HG03521 (cell line): Measurements from ENCODE around the gene FAM221A.
"Not testable (repeated sequence)": the region's sequence is repeated elsewhere in the genome, so short reads cannot be mapped to it uniquely, and the experiment has no call there.

Experiments
- ATAC-seq: cut with Tn5 transposase; IDR thresholded peaks from one replicate; pipeline ENCODE4 v1.9.1; 2021; ENCODE audit warnings: mild to moderate bottlenecking, moderate library complexity; ENCODE audit not compliant: unreplicated experiment

The FAM221A gene

DNA sequence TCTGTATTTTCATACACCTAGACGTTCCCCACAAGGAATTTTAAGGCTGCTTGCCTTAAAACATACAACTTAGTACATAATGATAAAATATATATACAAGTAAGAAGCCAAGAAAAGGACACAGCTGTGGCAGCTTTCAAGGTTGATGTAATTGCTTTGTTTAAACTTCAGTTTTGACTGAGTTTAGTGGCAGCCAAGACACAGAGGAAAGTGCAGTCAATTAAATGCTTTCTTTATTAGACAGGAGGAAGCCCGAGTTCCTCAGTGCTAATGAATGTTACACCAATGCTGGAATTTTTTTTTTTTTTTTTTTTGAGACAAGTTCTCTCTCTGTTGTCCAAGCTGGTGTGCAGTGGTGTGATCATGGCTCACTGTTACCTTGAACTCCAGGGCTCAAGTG is 18.8 kb downstream of the FAM221A start:
- ATAC-seq, result no peak

DNA sequence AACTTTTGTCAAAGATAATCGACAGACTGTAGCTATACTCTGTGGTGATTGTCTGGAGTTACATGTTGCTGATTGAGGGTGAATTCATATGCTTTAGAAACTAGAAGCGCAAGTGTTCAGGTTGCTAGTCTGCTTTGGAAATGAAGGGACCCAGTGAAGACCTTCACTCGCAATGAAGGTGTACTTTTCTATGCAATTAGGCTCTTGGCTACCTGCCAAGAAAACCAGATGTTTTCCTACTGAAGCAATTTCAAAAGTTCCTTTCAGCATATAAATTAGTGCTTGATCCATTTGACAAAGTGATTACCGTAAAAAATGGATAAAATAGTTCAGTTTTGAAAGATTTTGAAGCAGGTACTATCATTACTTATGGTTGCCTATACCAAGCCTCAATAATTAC is 20.0 kb downstream of the FAM221A start:
- no peak for ATAC-seq

DNA sequence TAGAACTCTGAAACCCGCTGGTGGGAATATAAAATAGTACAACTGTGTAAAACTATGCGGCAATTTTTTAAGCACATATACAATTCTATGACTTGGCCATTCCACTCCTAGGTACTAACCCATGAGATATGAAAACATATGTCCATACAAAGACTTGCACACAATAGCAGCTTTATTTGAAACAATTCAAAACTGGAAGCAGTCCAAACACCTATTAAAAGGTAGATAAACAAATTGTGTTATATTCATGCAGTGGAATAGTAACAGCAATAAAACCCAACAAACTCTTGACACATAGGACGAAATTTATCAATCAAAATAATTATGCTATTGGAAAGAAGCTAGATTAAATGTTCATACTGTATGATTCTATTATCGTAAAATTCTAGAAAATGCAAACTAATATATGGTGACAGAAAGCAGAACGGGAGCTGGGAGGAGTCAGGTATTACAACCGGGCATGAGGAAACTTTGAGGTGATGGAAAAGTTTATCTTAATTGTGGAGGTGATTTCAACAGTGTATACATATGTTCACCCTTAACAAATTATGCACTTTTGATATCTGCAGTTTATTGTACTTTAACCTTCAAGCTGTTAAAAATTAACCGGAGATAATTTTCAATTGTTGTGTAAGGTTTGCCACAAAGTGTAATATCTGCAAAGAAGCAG is 29.2 kb downstream of the FAM221A start:
- ATAC-seq, result no peak

DNA sequence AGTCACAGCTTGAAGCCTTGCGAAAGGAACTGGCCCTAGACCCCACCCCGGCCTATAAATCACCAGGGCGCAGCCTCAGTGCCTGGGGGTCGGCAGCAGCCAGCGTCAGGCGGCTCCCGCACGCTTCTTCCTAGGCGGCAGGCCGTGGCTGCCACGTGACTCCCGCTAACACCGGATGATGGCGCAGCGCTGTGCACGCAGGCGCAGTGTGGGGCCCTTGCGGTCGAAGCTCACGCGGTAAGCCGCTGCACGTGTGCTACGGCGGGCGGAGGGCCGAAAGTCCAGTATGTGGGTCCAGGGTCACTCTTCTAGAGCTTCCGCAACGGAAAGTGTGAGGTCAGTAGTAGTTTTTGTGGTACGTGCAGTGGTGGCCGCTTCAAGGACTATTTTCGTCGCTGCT is 30.0 kb downstream of the FAM221A start, which contains the start of gene STK31:
TSS of gene STK31 (plus strand) at position 220 of the 400 bp plus-strand sequence. CDS start at position 287, 67 bp downstream.
- ATAC-seq, result no peak

DNA sequence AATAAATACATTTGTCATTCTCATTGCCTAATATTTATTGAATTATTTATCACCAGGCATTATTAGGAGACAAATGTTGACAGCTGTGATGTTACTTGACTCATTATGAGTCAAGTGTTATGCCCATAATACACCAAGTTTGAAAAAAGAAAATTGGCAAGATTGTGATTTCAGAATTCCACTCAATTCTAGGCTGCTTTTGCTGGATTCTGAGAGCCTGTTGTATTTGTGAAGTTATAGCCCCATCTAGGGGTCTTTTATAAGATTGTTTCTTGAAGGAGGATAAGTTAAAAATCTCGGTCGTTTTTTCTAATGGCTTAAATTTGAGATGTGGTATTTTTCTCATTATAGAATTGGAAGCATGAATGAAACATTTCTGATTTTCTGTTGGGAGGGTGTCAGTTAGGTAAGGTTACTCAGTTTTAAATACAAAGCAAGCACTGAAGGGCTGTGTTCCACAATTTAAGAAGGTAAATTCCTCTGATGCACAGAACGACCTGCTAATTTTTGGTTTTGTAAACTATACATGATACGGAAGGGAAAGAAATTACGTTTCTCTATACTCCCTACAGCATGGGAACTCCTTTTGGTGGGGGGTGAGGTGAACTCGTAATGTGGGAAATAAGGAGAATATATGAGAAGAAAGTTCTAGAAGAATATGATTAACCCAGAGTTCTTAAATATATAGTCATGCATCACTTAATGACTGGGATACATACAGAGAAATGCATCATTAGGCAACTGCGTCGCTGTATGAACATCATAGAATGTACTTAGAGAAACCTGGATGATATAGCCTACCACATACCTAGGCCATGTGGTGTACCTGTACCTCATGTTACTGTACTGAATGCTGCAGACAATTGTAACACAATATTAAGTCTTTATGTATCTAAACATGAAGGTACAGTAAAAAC is 32.6 kb downstream of the FAM221A start:
- no peak for ATAC-seq

DNA sequence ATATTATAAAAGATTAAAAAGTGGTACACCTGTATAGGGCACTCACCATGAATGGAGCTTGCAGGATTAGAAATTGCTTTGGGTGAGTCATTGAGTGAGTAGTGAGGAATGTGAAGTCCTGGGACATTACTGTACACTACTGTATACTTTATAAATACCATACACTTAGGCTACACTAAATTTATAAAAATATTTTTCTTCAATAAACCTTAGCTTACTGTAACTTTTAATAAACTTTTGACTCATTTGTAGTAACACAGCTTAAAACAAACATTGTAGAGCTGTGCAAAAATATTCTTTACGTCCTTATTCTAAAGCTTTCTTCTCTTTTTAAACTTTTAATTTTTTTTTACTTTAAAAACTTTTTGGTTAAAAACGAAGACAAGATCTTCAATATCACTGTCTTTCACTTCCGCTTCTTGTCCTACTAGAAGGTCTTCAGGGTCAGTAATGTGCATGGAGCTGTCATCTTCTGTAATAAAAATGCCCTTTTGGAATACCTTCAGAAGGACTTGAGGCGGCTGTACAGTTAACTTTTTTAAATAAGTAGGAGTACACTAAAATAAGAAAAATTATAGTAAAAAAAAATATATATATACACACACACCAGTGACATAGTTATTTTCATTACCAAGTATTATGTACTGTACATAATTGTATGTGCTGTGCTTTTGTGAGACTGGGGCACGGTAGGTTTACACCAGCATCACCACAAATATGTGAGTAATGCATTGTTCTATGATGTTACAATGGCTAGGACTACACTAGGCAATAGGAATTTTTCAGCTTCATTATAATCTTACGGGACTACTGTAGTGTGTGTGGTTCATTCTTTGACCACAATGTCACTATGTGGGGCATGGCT is 33.5 kb downstream of the FAM221A start:
- no peak for ATAC-seq

DNA sequence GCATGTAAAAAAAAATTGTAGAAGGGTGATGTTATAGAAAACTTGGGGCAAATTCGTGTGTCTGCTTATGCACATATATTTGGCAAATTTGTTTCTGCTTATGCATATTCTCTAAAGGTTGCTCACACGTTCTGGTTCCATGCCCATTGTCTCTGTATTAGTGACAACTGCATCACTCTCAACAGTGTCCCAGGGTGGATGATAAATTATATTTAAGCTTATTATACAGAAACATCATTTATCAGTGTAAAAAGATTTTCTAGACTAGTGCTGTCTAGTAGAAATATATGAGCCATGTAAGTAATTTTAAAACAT is 34.1 kb downstream of the FAM221A start:
- no peak for ATAC-seq

DNA sequence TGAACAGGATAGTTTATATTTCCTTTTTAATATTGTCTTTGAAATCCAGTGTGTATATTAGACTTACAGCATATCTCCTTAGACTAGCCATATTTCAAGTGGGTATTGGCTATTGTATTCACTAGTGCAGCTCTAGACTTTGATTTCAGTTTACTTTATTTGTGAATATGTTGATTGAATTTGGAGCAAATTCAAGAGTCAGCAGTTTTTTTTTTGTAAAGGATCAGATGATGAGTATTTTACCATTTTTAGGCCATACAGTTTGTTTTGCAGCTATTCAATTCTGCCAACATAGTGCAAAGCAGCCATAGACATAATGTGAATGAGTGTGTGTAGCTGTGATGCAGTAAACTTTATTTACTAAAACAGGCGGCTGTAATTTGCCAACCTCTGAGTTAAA is 34.6 kb downstream of the FAM221A start:
- ATAC-seq, result no peak

DNA sequence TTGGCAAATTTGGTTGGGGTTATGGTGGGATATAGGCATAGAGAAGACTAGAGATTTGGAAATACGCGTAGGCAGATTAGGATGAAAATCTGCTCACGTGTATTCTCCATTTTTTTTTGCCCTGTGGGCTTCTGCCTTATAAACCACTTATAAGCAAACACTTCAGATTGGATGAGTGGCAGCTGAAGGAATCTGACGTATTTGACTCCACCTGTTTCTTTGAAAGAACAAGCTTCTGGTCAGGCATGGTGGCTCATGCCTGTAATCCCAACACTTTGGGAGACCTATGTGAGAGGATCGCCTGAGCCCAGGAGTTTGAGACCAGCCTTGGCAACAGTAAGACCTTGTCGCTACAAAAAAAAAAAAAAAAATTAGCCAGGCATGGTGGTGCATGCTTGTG is 35.1 kb downstream of the FAM221A start:
- ATAC-seq, result no peak

DNA sequence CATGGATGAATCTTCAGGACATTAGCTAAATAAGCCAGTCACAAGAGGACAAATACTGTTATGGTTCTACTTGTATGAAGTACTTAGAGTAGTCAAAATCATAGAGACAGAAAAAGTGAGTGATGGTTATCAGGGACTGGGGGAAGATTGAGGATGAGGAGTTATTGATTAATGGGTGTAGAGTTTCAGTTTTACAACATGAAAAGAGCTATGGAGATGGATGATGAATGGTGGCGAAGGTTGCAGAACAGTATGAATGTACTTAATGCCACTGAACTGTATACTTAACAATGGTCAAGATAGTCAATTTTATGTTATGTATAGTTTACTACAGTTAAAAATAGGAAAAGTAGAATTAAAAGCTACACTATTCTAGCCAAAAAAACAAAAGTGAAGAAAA is 37.8 kb downstream of the FAM221A start:
- ATAC-seq, result no peak

DNA sequence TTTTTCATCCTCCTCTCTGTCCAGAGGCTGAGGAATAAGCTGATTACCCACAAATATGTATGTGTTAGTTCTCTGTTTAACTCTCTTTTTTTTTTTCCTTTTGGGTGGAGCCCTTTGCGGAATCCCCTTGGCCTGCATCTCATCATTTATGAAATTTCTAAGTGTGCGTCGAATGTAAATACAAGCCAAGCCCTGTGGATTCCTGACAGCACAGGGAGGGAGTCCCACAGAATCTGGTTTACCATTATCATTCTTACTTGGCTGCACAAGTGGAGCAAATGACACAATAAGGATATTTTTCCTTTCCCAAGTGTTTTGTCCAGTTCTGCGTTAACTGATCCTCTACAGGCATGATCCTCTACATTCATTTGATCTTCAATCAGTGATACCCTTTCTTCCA is 41.5 kb downstream of the FAM221A start:
- ATAC-seq, result no peak

DNA sequence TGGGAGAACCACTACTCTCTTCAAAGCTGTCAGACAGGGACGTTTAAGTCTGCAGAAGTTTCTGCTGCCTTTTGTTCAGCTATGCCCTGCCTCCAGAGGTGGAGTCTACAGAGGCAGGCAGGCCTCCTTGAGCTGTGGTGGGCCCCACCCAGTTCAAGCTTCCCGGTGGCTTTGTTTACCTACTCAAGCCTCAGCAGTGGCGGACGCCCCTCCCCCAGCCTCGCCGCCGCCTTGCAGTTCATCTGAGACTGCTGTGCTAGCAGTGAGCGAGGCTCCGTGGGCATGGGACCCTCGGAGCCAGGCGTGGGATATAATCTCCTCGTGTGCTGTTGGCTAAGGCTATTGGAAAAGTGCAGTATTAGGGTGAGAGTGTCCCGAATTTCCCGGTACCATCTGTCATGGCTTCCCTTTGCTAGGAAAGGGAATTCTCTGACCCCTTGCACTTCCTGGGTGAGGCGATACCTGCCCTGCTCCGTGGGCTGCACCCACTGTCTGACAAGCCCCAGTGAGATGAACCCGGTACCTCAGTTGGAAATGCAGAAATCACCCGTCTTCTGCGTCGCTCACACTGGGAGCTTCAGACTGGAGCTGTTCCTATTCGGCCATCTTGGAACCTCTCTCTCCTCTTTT is 42.7 kb downstream of the FAM221A start:
- not testable (repeated sequence) for ATAC-seq

DNA sequence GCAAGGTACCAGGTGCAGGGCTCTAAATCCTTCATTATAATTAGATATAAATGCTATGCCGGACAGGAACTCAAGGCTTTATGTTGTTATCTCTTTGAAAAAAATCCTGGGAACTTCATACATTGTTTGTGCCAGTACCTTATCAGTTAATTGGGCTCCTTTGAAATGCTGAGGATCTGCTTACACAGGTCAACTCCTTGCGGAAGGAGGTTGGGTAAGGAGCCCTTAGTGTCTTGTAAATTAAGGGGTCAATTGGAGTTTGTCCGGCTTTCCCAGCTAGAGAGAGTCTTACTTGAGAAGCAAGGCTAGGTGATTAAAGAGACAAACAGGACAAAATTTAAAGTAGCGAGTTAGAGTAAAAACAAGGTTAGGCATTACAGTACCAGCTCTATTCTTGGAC is 44.1 kb downstream of the FAM221A start:
- ATAC-seq, result not testable (repeated sequence)

DNA sequence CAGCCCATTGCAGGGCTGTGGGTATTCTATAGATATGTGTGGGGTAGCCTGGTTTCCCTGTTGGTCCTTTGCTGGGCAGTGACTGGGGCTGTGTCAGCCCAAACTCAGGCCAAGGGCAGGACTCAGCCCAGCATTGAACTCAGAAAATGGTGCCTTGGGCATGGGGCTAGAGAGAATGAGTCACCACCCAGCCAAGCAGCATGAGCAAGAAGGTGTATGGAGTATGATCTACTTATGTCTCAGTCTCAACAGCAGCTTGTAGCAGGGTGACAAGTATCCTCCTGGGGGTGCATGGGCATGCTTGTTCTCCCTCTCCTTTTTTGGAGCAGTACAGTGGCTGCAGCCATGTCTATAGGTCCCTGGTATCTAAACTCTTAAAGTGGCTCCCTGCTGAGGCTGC is 62.1 kb downstream of the FAM221A start:
- no peak for ATAC-seq

DNA sequence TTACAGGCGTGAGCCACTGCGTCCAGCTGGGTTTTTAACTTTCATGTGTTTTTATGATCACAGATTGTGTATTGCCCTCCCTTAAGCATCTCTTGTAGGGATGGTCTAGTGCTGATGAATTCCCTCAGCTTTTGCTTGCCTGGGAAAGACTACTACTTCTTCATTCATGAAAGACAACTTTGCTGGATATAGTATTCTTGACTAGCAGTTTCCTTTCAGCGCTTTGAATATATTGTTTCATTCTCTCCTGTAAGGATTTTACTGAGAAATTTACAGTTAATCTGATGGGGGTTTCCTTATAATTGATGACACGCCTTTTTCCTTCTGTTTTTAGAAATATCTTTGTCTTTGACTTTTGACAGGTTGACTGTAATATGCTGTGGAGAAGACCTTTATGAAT is 63.2 kb downstream of the FAM221A start:
- ATAC-seq, result no peak

DNA sequence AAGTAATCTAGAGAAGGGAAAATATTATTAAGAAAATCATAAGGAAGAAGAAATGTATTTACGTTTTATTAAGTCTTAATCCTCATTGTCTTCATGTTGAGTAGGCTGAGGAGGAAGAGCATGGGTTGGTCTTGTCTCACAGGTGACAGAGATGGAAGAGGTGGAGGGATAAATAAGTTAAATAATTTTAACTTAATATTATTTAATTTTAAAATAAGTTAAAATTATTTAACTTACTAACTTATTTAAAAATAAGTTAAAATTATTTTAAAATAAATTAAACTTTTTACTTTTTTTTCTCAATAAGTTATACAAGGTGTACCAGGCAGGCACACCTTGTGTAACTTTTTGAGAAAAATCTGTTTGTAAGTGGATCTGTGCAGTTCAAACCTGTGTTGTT is 66.6 kb downstream of the FAM221A start:
- no peak for ATAC-seq

DNA sequence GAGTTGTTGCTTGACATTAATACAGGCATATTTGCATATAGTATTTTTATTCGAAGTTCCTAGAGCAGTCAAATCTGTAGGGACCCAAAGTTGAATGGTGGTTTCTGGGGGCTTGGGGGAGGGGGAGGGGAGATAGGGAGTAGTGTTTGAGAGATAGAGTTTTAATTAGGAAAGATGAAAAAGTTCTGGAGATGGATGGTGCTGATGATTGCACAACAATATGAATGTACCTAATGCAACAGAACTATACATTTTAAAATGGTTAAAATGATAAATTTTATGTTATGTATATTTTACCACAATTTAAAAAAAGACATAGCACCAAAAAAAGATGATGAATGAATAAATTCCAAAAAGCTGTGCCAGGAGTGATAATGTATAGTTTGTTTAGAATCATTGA is 71.9 kb downstream of the FAM221A start:
- ATAC-seq, result no peak
